Fibroblast of pulmonary artery (primary cell): ENCODE data around the gene C2.

ENCODE experiments used
- DNase-seq: peaks from one replicate; pipeline ENCODE4 v3.0.0-alpha.2; 2010; ENCODE audit warnings: low read depth
- H3K4me3 ChIP-seq: replicated peaks from 2 replicates; pipeline ENCODE4 v1.5.1; 2011; ENCODE audit warnings: low read depth, mild to moderate bottlenecking, control low read depth, low read length, moderate library complexity
- TF ChIP-seq, protein P1 (sequence below): IDR thresholded peaks from 2 replicates; pipeline ENCODE4 v1.5.1; 2011; ENCODE audit warnings: mild to moderate bottlenecking, control low read depth, low read length, inconsistent platforms; ENCODE audit errors: missing control alignments

Gene C2

GRCh38 chr6:31927242-31927862 lies at the start of gene C2:
TSS of gene C2 (plus strand) at chr6:31927717. CDS start at chr6:31927753, 36 bp downstream.
- H3K4me3 ChIP-seq, result no peak within 1 kb of the TSS
- TF ChIP-seq, protein P1, sequence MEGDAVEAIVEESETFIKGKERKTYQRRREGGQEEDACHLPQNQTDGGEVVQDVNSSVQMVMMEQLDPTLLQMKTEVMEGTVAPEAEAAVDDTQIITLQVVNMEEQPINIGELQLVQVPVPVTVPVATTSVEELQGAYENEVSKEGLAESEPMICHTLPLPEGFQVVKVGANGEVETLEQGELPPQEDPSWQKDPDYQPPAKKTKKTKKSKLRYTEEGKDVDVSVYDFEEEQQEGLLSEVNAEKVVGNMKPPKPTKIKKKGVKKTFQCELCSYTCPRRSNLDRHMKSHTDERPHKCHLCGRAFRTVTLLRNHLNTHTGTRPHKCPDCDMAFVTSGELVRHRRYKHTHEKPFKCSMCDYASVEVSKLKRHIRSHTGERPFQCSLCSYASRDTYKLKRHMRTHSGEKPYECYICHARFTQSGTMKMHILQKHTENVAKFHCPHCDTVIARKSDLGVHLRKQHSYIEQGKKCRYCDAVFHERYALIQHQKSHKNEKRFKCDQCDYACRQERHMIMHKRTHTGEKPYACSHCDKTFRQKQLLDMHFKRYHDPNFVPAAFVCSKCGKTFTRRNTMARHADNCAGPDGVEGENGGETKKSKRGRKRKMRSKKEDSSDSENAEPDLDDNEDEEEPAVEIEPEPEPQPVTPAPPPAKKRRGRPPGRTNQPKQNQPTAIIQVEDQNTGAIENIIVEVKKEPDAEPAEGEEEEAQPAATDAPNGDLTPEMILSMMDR, result no peak

GRCh38 chr6:31878222-31878621 lies 49.3 kb upstream of the C2 start:
- TF ChIP-seq, protein P1, result no peak
- H3K4me3 ChIP-seq, result no peak overlapping the region
- no peak for DNase-seq

More at GRCh38 chr6:31927242-31927862, at the start of gene C2:
- DNase-seq, result no peak

GRCh38 chr6:31878726-31879125 lies 48.8 kb upstream of the C2 start, which contains the start of gene SLC44A4:
TSS of gene SLC44A4 (minus strand) at chr6:31878997. CDS start at chr6:31878980, 17 bp downstream.
- no peak within 1 kb of the TSS for H3K4me3 ChIP-seq
- no peak for DNase-seq
- TF ChIP-seq, protein P1, result no peak

- TF ChIP-seq, protein P1, result no peak
- DNase-seq, result no peak
- H3K4me3 ChIP-seq, result no peak overlapping the region
Measured at GRCh38 chr6:31879143-31879542, 48.4 kb upstream of the C2 start.

DNA sequence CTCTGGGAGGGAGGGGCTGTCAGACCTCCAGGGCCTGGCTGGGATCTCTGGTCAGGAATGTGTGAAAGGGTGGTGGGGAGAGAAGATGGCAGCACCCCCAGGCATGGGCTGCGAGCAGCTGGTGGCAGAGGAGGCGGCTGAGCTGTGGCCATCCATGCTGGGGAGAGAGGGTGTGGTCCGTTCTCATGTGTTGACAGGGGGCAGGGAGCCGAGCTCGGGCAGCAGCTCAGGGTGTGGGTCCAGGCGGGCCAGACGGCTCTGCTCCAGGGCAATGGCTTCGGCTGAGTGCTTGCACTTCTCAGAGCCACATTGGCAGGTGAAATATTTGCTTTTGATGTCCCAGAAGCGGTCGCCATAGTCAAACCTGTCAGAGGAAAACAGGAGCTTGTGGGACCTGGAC lies 47.6 kb upstream of the C2 start:
- TF ChIP-seq, protein P1, result no peak
- no peak for DNase-seq
- H3K4me3 ChIP-seq, result no peak overlapping the region

DNA sequence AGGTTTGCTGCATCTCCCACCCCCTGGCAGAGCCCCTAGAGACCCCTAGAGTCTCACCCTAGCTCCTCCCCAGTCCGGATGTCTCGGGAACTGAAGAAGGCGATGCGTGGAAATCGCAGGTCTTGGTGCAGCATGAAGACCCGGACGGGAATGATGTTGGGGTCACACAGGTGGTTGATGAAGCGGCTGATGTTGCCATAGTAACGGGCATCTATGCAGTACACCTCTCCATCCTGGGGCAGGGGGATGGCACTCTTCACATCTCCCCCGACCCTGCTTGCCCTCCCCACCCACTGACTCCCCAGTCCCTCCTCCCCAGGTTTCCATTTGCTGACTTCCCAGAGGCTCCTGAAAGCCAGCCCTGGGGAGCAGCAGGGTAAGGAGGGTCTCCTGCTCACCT lies 46.9 kb upstream of the C2 start:
- H3K4me3 ChIP-seq, result no peak overlapping the region
- no peak for DNase-seq
- TF ChIP-seq, protein P1, result no peak
